Stimulated activated CD4-positive, alpha-beta T cell treated with anti-CD3 and anti-CD28 coated beads, Interleukin-1b, Interleukin-23, amount 100 ng/mL, for 1 hour (primary cell): ENCODE measurements around the gene ABCG5.
A peak's percentile ranks its signal among the peaks of the same experiment; 100 is the strongest.

Experiments used
- DNase-seq, 2 donors: peaks; one replicate each; pipeline ENCODE4 v3.0.0-alpha.2; 2020; ENCODE audit warnings: low read depth in 2 of 2

Gene ABCG5

GRCh38 chr2:43810452-43810851 is 28.2 kb downstream of the ABCG5 start:
- no peak for DNase-seq

GRCh38 chr2:43806719-43807031 is 32.0 kb downstream of the ABCG5 start:
- DNase-seq: no peak

- DNase-seq: no peak
Measured at GRCh38 chr2:43803113-43803512, 35.5 kb downstream of the ABCG5 start.

- DNase-seq: no peak
Measured at GRCh38 chr2:43802135-43802534, 36.5 kb downstream of the ABCG5 start.

GRCh38 chr2:43800894-43801293 is 37.7 kb downstream of the ABCG5 start:
- no peak for DNase-seq

- no peak for DNase-seq
Measured at GRCh38 chr2:43798300-43798699, 40.3 kb downstream of the ABCG5 start.

- no peak for DNase-seq
Measured at GRCh38 chr2:43796206-43796605, 42.4 kb downstream of the ABCG5 start.

- no peak for DNase-seq
Measured at GRCh38 chr2:43794956-43795355, 43.7 kb downstream of the ABCG5 start.

GRCh38 chr2:43792653-43793052 is 46.0 kb downstream of the ABCG5 start:
- no peak for DNase-seq

- no peak for DNase-seq
Measured at GRCh38 chr2:43791035-43791765, 47.4 kb downstream of the ABCG5 start.

GRCh38 chr2:43790147-43790546 is 48.5 kb downstream of the ABCG5 start:
- DNase-seq: no peak

GRCh38 chr2:43788646-43789045 is 50.0 kb downstream of the ABCG5 start:
- no peak for DNase-seq

- no peak for DNase-seq
Measured at GRCh38 chr2:43787895-43788294, 50.7 kb downstream of the ABCG5 start.

GRCh38 chr2:43778233-43778632 is 60.4 kb downstream of the ABCG5 start:
- DNase-seq: no peak

GRCh38 chr2:43777306-43777926 is 61.2 kb downstream of the ABCG5 start:
- no peak for DNase-seq

- DNase-seq: no peak
Measured at GRCh38 chr2:43776324-43776723, 62.3 kb downstream of the ABCG5 start.

- DNase-seq: no peak
Measured at GRCh38 chr2:43774617-43775016, 64.0 kb downstream of the ABCG5 start.

GRCh38 chr2:43773876-43774613 is 64.6 kb downstream of the ABCG5 start, which contains the start of gene DYNC2LI1:
Gene DYNC2LI1 (plus strand): TSS chr2:43774039. CDS start chr2:43774139, 100 bp downstream.
- DNase-seq: peak; percentile 13 to 48

GRCh38 chr2:43766006-43766405 is 72.6 kb downstream of the ABCG5 start:
- no peak for DNase-seq

GRCh38 chr2:43764086-43764705 is 74.4 kb downstream of the ABCG5 start:
- no peak for DNase-seq

- DNase-seq: no peak
Measured at GRCh38 chr2:43763091-43763490, 75.5 kb downstream of the ABCG5 start.
